Stomach (tissue), 4 donors: ENCODE measurements around the gene ANKRD12.

Experiments
- CTCF ChIP-seq, 7 experiments: fragments of 450-650 bp in 4 of 7; fragments of 200-600 bp in 3 of 7; sonication (generic) in 3 of 7; IDR thresholded peaks; one replicate each; pipeline ENCODE4 v1.5.1; 2016 to 2019; ENCODE audit warnings: antibody characterized with exemption in 7 of 7, control low read depth in 2 of 7, mild to moderate bottlenecking in 1 of 7
- EP300 ChIP-seq: sonication (generic); formaldehyde crosslinking; IDR thresholded peaks from one replicate; pipeline ENCODE4 v1.6.1; 2017; ENCODE audit warnings: antibody characterized with exemption
- POLR2A ChIP-seq, 4 donors: fragments of 450-650 bp; IDR thresholded peaks; one replicate each; pipeline ENCODE4 v1.6.1; 2016; ENCODE audit warnings: antibody characterized with exemption in 4 of 4, control low read depth in 2 of 4, mild to moderate bottlenecking in 1 of 4, moderate library complexity in 1 of 4
- POLR2AphosphoS5 ChIP-seq, 3 donors: sonication (generic); formaldehyde crosslinking; IDR thresholded peaks; one replicate each; pipeline ENCODE4 v1.6.1; 2016; ENCODE audit warnings: antibody characterized with exemption in 3 of 3

- TF ChIP-seq CTCF (IDR thresholded peaks at IDR 0.05): no peak
- no peak for TF ChIP-seq POLR2A (IDR thresholded peaks at IDR 0.05)
- no peak for TF ChIP-seq EP300
- TF ChIP-seq POLR2AphosphoS5 (IDR thresholded peaks at IDR 0.05): no peak
These were observed 52.0 kb downstream of the ANKRD12 start for GRCh38 chr18:9188359-9189231.
